ENCODE results near the gene ST8SIA5.

ST8SIA5 gene

GRCh38 chr18:46736736-46737135 lies 20.1 kb downstream of the ST8SIA5 start:
- DNase-seq = no peak

DNA sequence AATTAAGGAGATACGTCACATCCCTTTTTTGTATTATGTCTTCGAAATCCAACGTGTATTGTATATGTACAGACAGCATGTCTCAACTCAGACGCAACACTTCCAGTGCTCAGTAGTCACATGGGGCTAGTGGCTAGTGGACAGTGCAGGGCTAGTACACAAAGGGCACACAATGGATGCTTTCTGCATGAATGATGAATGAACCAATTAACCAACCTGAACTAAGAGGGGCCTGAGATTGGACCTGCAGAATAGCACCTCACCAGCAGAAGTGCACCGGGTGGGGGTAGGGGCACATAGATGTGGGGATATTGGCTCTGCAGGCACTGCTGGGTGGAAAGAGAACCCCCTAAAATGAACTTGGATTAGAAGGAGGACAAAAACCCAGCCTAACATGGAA lies 20.7 kb downstream of the ST8SIA5 start:
- DNase-seq = no peak

DNA sequence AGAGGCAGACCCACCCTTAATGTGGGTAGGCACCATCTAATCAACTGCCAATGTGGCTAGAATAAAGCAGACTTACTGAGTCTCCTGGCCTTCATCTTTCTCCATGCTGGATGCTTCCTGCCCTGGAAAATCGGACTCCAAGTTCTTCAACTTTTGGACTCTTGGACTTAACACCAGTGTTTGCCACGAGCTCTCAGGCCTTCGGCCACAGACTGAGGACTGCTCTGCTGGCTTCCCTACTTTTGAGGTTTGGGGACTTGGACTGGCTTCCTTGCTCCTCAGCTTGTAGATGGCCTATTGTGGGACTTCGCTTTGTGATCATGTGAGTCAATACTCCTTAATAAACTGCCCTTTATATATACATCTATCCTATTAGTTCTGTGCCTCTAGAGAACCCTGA lies 21.9 kb downstream of the ST8SIA5 start:
- no peak for DNase-seq

GRCh38 chr18:46733872-46734271 lies 23.0 kb downstream of the ST8SIA5 start:
- DNase-seq = no peak

DNA sequence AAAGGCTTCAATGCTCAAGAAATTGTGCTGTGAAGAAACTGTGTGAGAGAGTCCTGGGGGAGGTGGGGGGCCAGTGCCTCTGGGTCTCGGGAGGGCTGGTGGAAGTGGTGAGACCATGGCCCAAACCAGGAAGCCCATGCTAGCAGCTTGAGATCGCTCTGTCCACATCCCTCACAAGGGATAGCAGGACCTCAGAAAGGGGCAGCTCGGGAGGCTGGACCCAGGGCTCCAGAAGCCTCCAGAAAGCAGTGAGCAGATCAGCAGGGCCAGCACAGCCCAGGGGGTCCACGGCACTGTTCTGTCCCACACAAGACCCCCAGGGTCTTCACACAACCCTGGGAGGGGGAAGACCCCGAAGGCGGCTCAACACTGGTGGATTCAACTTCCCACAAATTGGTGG lies 24.1 kb downstream of the ST8SIA5 start:
- no peak for DNase-seq

DNA sequence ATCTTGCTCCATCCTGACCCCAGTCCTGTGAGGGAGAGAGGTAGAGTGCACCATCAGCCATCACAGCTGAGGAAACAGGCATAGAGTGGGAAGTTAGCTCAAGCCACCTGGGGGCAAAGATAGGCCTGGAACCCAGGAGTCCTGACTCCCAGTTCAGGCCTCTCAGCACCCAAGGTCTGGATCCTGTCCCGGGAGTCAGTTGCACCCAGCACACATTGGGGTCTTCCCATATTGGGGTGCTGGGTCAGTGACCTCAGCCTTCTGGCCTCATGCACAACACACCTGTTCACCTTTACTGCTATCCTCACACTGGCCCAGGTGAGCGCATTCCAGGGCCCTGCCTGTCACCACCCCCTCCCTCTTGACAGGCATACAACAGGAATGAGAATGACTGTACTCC lies 24.7 kb downstream of the ST8SIA5 start:
- no peak for DNase-seq

DNA sequence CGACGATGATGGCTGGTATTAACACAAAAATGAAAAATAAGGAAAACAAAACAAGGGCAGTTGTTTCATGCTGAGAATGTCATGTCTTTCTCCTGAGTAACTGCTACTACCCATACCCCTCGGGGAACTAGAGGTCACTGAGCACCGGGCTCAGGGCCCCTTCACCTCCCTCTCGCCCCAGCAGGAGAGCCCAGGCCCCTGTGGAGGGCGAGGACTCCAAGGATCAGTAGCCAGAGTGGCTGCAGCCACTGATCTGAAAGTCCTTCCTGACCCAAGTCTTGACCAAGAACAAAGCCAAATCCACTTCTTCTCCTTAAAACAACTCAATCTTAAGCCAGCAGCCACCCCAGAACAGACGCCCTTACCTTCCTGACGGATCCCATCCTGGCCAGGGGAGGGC lies 25.5 kb downstream of the ST8SIA5 start:
- no peak for DNase-seq

DNA sequence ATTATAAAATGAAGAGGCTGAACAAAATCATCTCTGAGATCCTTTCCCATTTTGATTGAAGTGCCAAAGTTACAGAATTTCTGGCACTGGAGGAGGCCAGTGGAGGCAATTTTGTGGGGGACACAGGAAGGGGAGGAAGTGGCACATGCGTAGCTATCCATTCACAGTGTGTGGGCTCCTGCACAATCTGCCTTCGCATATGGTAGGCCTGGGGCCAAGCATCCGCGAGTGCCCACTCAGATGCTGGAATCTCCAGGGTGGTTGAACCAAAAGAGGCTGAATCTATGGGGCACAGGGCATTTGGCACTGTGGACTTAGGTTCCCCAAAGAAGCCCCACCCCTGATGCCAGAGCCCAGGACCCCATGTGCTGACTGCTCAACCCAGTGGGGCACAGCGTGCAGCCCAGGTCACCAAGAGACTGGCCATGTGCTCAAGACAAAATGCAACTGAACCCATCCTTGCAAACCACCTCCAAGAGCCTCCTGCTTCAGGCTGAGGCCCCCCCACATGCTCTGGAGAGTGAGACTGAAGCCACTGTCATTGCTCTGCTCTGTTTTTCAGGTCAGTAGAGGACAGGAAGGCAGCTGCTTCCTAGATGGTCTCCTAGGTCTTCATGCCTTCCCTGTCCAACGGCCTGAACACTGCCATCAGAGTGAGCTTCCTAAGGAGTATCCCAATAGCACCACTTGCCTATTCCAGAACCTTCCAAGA lies 28.5 kb downstream of the ST8SIA5 start:
- no peak for DNase-seq

GRCh38 chr18:46727177-46727576 lies 29.7 kb downstream of the ST8SIA5 start:
- DNase-seq = no peak

DNA sequence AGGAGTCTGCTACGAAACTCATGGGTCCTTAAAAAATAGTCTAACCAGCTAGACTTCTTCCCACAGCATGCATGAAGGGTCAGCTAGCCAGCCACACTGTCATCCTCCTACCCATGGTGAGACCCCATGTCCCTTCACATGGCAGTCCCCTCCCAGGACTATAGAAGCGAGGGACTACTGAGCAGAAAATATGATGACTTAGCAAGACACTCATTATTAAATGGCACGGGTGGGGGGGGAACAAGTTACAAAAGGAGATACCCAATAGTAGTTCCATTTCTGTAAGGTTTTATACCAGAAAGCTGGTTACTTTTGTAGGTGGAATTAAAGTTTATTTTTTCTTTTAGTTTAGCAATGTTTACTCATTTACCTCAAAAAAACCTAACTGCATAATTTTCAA lies 31.5 kb downstream of the ST8SIA5 start:
- no peak for DNase-seq

GRCh38 chr18:46723856-46724415 lies 32.9 kb downstream of the ST8SIA5 start:
- no peak for DNase-seq

- DNase-seq = no peak
Measured at GRCh38 chr18:46722051-46722450, 34.8 kb downstream of the ST8SIA5 start.

DNA sequence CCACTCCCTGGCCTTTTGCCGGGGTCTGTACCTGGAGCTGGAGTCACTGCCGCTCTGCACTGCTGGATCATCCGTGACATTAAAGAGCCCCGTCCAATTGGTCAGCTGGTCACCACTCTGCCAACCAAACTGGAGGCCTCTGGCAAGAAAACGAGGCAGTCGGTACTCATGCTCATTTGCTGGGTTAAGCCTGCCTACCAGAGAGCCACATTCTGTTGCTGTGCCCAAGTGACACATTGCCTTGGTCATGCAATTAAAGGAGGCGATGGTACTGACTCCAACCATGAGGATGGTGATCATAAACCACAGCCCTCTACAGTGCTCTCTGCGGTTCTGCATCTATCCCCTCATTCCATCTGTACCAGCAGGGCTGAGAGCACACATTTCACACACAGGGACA lies 35.5 kb downstream of the ST8SIA5 start:
- no peak for DNase-seq

GRCh38 chr18:46720521-46720920 lies 36.3 kb downstream of the ST8SIA5 start:
- DNase-seq = no peak

DNA sequence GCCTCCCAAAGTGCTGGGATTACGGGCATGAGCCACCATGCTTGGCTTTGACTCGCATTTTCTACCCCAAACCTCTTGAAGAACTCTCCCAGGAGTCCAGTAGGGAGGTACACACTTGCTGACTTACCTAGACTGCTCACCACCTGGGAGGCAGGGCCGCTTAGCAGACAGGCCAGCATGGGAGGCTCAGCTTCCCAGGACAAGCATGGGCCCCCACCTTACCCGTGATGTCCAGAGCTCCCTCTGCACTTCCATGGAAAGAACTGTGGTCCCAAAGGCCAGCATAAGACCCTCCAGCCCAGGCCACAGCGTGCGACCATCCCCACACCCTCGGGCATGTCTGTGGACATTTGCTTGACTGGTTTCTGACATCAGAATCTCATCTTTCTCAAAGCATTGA lies 36.8 kb downstream of the ST8SIA5 start:
- DNase-seq = no peak

- no peak for DNase-seq
Measured at GRCh38 chr18:46719388-46719787, 37.5 kb downstream of the ST8SIA5 start.

GRCh38 chr18:46718501-46719341 lies 38.1 kb downstream of the ST8SIA5 start:
- DNase-seq = no peak

DNA sequence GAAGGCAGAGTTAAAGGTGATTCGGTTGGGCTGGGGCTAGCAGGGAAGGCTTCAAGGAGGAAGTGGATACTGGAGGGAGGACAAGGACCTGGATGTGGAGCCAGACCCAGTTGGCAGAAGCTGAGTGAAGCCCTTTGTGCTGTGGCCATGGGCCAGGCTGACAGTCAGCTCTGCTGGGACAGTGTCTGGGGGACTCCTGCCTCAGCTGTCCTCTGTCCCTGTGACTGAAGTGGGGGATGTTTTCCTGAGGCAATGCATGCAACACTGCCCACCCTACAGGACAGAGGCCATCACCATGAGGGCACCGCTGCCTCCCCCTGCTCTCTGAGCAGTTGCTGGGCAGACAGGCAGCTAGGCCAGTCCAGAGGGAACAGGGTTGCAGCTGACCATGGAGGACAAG lies 40.0 kb downstream of the ST8SIA5 start:
- no peak for DNase-seq

- DNase-seq = no peak
Measured at GRCh38 chr18:46716336-46716735, 40.5 kb downstream of the ST8SIA5 start.

GRCh38 chr18:46715062-46715461 lies 41.8 kb downstream of the ST8SIA5 start:
- DNase-seq = no peak

- DNase-seq = no peak
Measured at GRCh38 chr18:46712406-46712805, 44.4 kb downstream of the ST8SIA5 start.

- peak; percentile 54 for DNase-seq
Measured at GRCh38 chr18:46711444-46711863, 45.4 kb downstream of the ST8SIA5 start.

GRCh38 chr18:46706968-46707367 lies 49.9 kb downstream of the ST8SIA5 start:
- no peak for DNase-seq

GRCh38 chr18:46705521-46705920 lies 51.3 kb downstream of the ST8SIA5 start:
- DNase-seq = no peak
